ENCODE results near the gene QSOX2. TPM values are rescaled to one million over a fixed set of nuclear protein-coding genes. Genes with fewer than 3 reads are reported as not detected.

Gene QSOX2
- polyA plus RNA-seq, 2 of the 4 experiments (the other 2 are of a cell fraction) = 22.3 to 30.2 TPM

- TF ChIP-seq BCL3 (IDR thresholded peaks at IDR 0.05) (no peak), KDM1A (IDR thresholded peaks at IDR 0.05; ENCODE audit: low read depth) (no peak), CHD2 (IDR thresholded peaks at IDR 0.05; ENCODE audit: low read length, partially characterized antibody) (no peak), RARB (CRISPR knock-in tag; IDR thresholded peaks at IDR 0.05) (no peak), CTCF (IDR thresholded peaks at IDR 0.05) (no peak), MYC (IDR thresholded peaks at IDR 0.05; ENCODE audit: borderline replicate concordance, low read length) (no peak), CBX8 (IDR thresholded peaks at IDR 0.05) (no peak), RCOR1 (IDR thresholded peaks at IDR 0.05; ENCODE audit: low read depth, low read length) (no peak), MAFK (IDR thresholded peaks at IDR 0.05; ENCODE audit: partially characterized antibody) (no peak), FOSB (CRISPR knock-in tag; IDR thresholded peaks at IDR 0.05) (no peak), ELK1 (IDR thresholded peaks at IDR 0.05; ENCODE audit: low read depth, low read length) (no peak), POLR2AphosphoS2 (conservative IDR thresholded peaks at IDR 0.05; ENCODE audit: low read length) (no peak), FOSL2 (IDR thresholded peaks at IDR 0.05) (no peak), FOSL2 (CRISPR knock-in tag; IDR thresholded peaks at IDR 0.05) (no peak), HMGXB4 (CRISPR knock-in tag; IDR thresholded peaks at IDR 0.05; ENCODE audit: borderline replicate concordance) (no peak), EP300 (IDR thresholded peaks at IDR 0.05) (no peak)
- Histone ChIP-seq H3K9me3 (no peaks in the 10 kb centered on the region), H3K4me2 (peak overlapping the region; percentile 97), H3K4me1 (peaks cover 17% of the 10 kb centered on the region), H3K4me3 (peak overlapping the region; percentile 83), H3K27ac (peak overlapping the region; percentile 80 to 97)
- ATAC-seq = no peak
- no peak for DNase-seq (ENCODE audit: low read depth in 1 of 2, low spot score in 1 of 2)
- ChIA-PET CTCF (interaction anchor here (1.0 to 3.0 kb wide), 3 partner anchors 10 to 74 kb away, joined by 6 to 10 read pairs (median 6); no protein-coding TSS in a partner anchor), POLR2A (no interaction called here)
- WGBS (ENCODE audit: missing lambda C conversion rate) = 62% methylated on average over 11 of the region's 11 CpGs
- FAIRE-seq = no peak
Observed at GRCh38 chr9:136244122-136244968, 1.3 kb downstream of the QSOX2 start.

GRCh38 chr9:136243631-136244030, 2.0 kb downstream of the QSOX2 start:
- FAIRE-seq (no peak), ATAC-seq (no peak), DNase-seq (ENCODE audit: low read depth in 1 of 2, low spot score in 1 of 2) (no peak)
- H3K4me1 ChIP-seq = peaks cover 17% of the 10 kb centered on the region
- H3K9me3 ChIP-seq = no peaks in the 10 kb centered on the region
- 85% methylated on average over 4 of the region's 4 CpGs for WGBS (ENCODE audit: missing lambda C conversion rate)
- no peak overlapping the region for H3K4me3 ChIP-seq
- peak overlapping the region; percentile 97; the same call in 2 of the 3 replicates for H3K4me2 ChIP-seq
- no peak overlapping the region for H3K27ac ChIP-seq
- TF ChIP-seq KDM5A (IDR thresholded peaks at IDR 0.05) = no peak
- TF ChIP-seq BHLHE40 (IDR thresholded peaks at IDR 0.05; ENCODE audit: low read depth, low read length) = no peak
- TF ChIP-seq EHMT2 (IDR thresholded peaks at IDR 0.05; ENCODE audit: low read depth) = no peak
- no peak for TF ChIP-seq POLR2AphosphoS2 (conservative IDR thresholded peaks at IDR 0.05; ENCODE audit: low read length)
- TF ChIP-seq TFCP2L1 (CRISPR knock-in tag; IDR thresholded peaks at IDR 0.05) = no peak
- ChIA-PET CTCF (interaction anchor here (1.0 to 3.0 kb wide), 9 partner anchors 9 to 277 kb away, joined by 3 to 10 read pairs (median 6); no protein-coding TSS in a partner anchor), POLR2A (no interaction called here)
